CD14-positive monocyte (primary cell): ENCODE results near the gene EPO. TPM values are rescaled to one million over a fixed set of nuclear protein-coding genes. Genes with fewer than 3 reads are reported as not detected.

ENCODE experiments used
- DNase-seq, 3 donors: peaks; one replicate each; pipeline ENCODE4 v3.0.0-alpha.2; 2011 to 2022
- H2AFZ ChIP-seq: 2 replicates; pipeline ENCODE4 v1.6.0; 2012; ENCODE audit warnings: mild to moderate bottlenecking, low read depth, low read length, inconsistent platforms; ENCODE audit not compliant: insufficient read depth, poor library complexity, severe bottlenecking
- H3K27ac ChIP-seq, 2 donors: 1 replicate in 1 of 2; 2 replicates in 1 of 2; pipeline ENCODE4 v1.5.1; 2012 to 2013; ENCODE audit warnings: low read length in 2 of 2, control low read depth in 1 of 2, inconsistent platforms in 1 of 2, low read depth in 1 of 2, mild to moderate bottlenecking in 1 of 2
- H3K27me3 ChIP-seq, 2 donors: one replicate each; pipeline versions ENCODE4 v1.6.0 to v1.6.1; 2011 to 2013; ENCODE audit warnings: low read length in 2 of 2; ENCODE audit not compliant: control insufficient read depth in 2 of 2, insufficient read depth in 2 of 2
- H3K36me3 ChIP-seq, 2 donors: replicated peaks in 1 of 2; 1 replicate in 1 of 2; 2 replicates in 1 of 2; pipeline versions ENCODE4 v1.5.1 to v1.6.1; 2012 to 2013; ENCODE audit warnings: low read length in 2 of 2, control low read depth in 1 of 2, inconsistent platforms in 1 of 2, mild to moderate bottlenecking in 1 of 2; ENCODE audit not compliant: insufficient read depth in 2 of 2, control insufficient read depth in 1 of 2
- H3K4me1 ChIP-seq, 2 donors: 1 replicate in 1 of 2; 2 replicates in 1 of 2; pipeline versions ENCODE4 v1.5.1 to v1.6.1; 2012 to 2013; ENCODE audit warnings: low read length in 2 of 2, control low read depth in 1 of 2, inconsistent platforms in 1 of 2, mild to moderate bottlenecking in 1 of 2, moderate library complexity in 1 of 2; ENCODE audit not compliant: insufficient read depth in 2 of 2, control insufficient read depth in 1 of 2
- H3K4me2 ChIP-seq: replicated peaks from 2 replicates; pipeline ENCODE3; 2012; ENCODE audit warnings: low read length, moderate library complexity, mild to moderate bottlenecking; ENCODE audit not compliant: poor library complexity, severe bottlenecking; ENCODE audit errors: extremely low read depth
- H3K4me3 ChIP-seq, 3 experiments: fragments of 200-600 bp in 1 of 3; sonication (generic) in 1 of 3; replicated peaks in 1 of 3; 1 replicate in 2 of 3; 2 replicates in 1 of 3; pipeline ENCODE4 v1.5.1; 2011 to 2013; ENCODE audit warnings: low read length in 3 of 3, mild to moderate bottlenecking in 3 of 3, control low read depth in 2 of 3, low read depth in 2 of 3, inconsistent platforms in 1 of 3, moderate library complexity in 1 of 3
- H3K79me2 ChIP-seq: 2 replicates; pipeline ENCODE4 v1.6.0; 2012; ENCODE audit warnings: mild to moderate bottlenecking, control low read depth, inconsistent platforms, low read length, moderate library complexity; ENCODE audit not compliant: insufficient read depth
- H3K9ac ChIP-seq: 2 replicates; pipeline ENCODE4 v1.6.0; 2017; ENCODE audit warnings: low read length, mild to moderate bottlenecking; ENCODE audit not compliant: insufficient read depth, poor library complexity, severe bottlenecking
- H3K9me3 ChIP-seq, 2 donors: replicated peaks in 1 of 2; 1 replicate in 1 of 2; 2 replicates in 1 of 2; pipeline versions ENCODE4 v1.5.1 to v1.6.1; 2012 to 2013; ENCODE audit warnings: low read length in 2 of 2, control low read depth in 1 of 2; ENCODE audit not compliant: control insufficient read depth in 1 of 2, insufficient read depth in 1 of 2
- H4K20me1 ChIP-seq: 2 replicates; pipeline ENCODE4 v1.6.0; 2012; ENCODE audit warnings: mild to moderate bottlenecking, low read length, control low read depth, moderate library complexity; ENCODE audit not compliant: insufficient read depth
- H3K27ac Mint-ChIP-seq, 7 donors: one replicate each; pipeline ENCODE4 v1.8.0; 2020; ENCODE audit warnings: mild to moderate bottlenecking in 7 of 7, mixed read lengths in 7 of 7, moderate library complexity in 6 of 7, inconsistent platforms in 2 of 7
- H3K27me3 Mint-ChIP-seq, 3 donors: one replicate each; pipeline ENCODE4 v1.8.0; 2021 to 2022; ENCODE audit warnings: low read depth in 3 of 3, mild to moderate bottlenecking in 3 of 3, mixed read lengths in 3 of 3, moderate library complexity in 3 of 3, inconsistent platforms in 1 of 3
- H3K36me3 Mint-ChIP-seq, 2 donors: one replicate each; pipeline ENCODE4 v1.8.0; 2020; ENCODE audit warnings: mixed read lengths in 2 of 2, inconsistent platforms in 1 of 2, mild to moderate bottlenecking in 1 of 2
- H3K4me1 Mint-ChIP-seq: one replicate; pipeline ENCODE4 v1.8.0; 2020; ENCODE audit warnings: mild to moderate bottlenecking, mixed read lengths
- H3K4me3 Mint-ChIP-seq, 2 donors: one replicate each; pipeline ENCODE4 v1.8.0; 2020; ENCODE audit warnings: mild to moderate bottlenecking in 2 of 2, mixed read lengths in 2 of 2, moderate library complexity in 1 of 2
- H3K9me3 Mint-ChIP-seq, 7 donors: one replicate each; pipeline ENCODE4 v1.8.0; 2020 to 2022; ENCODE audit warnings: mixed read lengths in 7 of 7, mild to moderate bottlenecking in 6 of 7, moderate library complexity in 6 of 7, inconsistent platforms in 2 of 7
- WGBS: methylation state at CpG from one replicate; pipeline ENCODE4 v1.1.5; 2013; ENCODE audit warnings: missing lambda C conversion rate; ENCODE audit not compliant: insufficient coverage; 5-methylcytosine and 5-hydroxymethylcytosine counted together
- intact Hi-C, 2 donors: fragments of 100-400 bp; cut with micrococcal nuclease; formaldehyde crosslinking; loops; one replicate each; pipeline versions ENCODE4 v1.15.0 to v1.15.1; 2023
- polyA plus RNA-seq, 3 donors: library from polyadenylated mRNA; depleted of rRNA in 1 of 3; unstranded in 2 of 3; stranded (reverse) in 1 of 3; fragments of 300-500 nt in 2 of 3; fragments of >200 nt in 1 of 3; fragmentation: Illumina TruSeq in 2 of 3; gene quantifications; 1 replicate in 2 of 3; 2 replicates in 1 of 3; pipeline ENCODE4 v1.2.3, GENCODE V29; 2012 to 2021
- TF ChIP-seq, protein P1 (sequence below): fragments of 200-600 bp; IDR thresholded peaks from one replicate; pipeline ENCODE4 v1.8.0; 2022; ENCODE audit warnings: antibody characterized with exemption, mild to moderate bottlenecking

The EPO gene
- polyA plus RNA-seq, 3 donors, result not detected

DNA sequence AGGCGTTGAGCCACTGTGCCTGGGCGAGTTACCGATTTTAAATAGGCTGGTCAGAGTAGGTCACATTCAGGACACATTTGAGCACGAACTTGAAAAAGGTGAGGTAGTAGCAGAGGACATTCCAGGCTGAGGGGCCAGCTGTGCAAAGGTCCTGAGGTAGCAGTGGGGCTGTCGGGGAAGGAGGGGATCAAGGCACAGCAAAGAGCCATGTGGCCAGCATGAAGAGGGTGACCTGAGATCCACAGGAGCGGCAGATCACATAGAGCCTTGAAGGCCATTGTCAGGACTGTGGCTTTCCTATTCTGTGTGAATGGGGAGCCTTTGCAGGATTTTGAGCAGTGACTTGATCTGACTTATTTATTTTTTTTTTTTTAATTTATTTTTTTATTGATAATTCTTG, 19.7 kb downstream of the EPO start:
- intact Hi-C loops, result no loop called here
- no peak overlapping the region for H3K27ac ChIP-seq
- DNase-seq, result no peak
- 99% methylated on average over 6 of the region's 6 CpGs for WGBS
- Mint-ChIP-seq H3K4me3 (no peak overlapping the region), H3K27me3 (peaks cover 5 to 14% (median 10%) of the 10 kb centered on the region in 3 donors), H3K9me3 (peaks cover 0 to 8% (median 2%) of the 10 kb centered on the region in 7 donors), H3K4me1 (peaks cover 4% of the 10 kb centered on the region), H3K36me3 (no peaks in the 10 kb centered on the region), H3K27ac (no peak overlapping the region)
- no peaks in the 10 kb centered on the region for H3K36me3 ChIP-seq
- no peak overlapping the region for H2AFZ ChIP-seq
- no peaks in the 10 kb centered on the region for H4K20me1 ChIP-seq
- no peak overlapping the region for H3K4me3 ChIP-seq
- H3K9me3 ChIP-seq, result no peaks in the 10 kb centered on the region
- peaks cover 0 to 2% of the 10 kb centered on the region in 2 donors for H3K4me1 ChIP-seq
- no peaks in the 10 kb centered on the region for H3K79me2 ChIP-seq
- H3K4me2 ChIP-seq, result no peak overlapping the region
- H3K9ac ChIP-seq, result no peak overlapping the region
- no peaks in the 10 kb centered on the region for H3K27me3 ChIP-seq
- TF ChIP-seq, protein P1, sequence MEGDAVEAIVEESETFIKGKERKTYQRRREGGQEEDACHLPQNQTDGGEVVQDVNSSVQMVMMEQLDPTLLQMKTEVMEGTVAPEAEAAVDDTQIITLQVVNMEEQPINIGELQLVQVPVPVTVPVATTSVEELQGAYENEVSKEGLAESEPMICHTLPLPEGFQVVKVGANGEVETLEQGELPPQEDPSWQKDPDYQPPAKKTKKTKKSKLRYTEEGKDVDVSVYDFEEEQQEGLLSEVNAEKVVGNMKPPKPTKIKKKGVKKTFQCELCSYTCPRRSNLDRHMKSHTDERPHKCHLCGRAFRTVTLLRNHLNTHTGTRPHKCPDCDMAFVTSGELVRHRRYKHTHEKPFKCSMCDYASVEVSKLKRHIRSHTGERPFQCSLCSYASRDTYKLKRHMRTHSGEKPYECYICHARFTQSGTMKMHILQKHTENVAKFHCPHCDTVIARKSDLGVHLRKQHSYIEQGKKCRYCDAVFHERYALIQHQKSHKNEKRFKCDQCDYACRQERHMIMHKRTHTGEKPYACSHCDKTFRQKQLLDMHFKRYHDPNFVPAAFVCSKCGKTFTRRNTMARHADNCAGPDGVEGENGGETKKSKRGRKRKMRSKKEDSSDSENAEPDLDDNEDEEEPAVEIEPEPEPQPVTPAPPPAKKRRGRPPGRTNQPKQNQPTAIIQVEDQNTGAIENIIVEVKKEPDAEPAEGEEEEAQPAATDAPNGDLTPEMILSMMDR, result no peak

DNA sequence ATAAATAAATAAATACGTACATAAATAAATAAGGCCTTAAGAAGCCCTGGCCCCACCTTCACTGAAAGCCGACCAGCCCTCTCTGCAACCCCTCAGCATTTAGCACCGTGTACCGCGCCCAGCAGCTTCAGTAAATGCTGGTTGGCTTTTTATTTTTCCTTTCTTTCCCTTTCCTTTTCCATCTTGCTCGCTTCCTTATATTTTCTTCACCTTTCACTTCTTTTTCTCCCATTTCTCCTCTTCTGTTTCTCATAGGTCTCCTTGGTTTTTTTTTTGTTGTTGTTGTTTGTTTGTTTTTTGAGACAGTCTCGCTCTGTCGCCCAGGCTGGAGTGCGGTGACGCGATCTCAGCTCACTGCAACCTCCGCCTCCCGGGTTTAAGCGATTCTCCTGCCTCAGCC, 24.3 kb downstream of the EPO start:
- peaks cover 11 to 18% (median 14%) of the 10 kb centered on the region in 3 donors for H3K27me3 Mint-ChIP-seq
- Histone ChIP-seq H3K4me3 (peak overlapping the region in 1 of 3 experiments; percentile 72), H3K79me2 (no peaks in the 10 kb centered on the region), H3K9ac (no peak overlapping the region), H2AFZ (peak overlapping the region; percentile 77), H3K9me3 (no peaks in the 10 kb centered on the region), H3K27ac (no peak overlapping the region), H3K36me3 (no peaks in the 10 kb centered on the region), H3K4me1 (peaks cover 0 to 6% of the 10 kb centered on the region in 2 donors), H4K20me1 (no peaks in the 10 kb centered on the region), H3K27me3 (peaks cover 0 to 5% of the 10 kb centered on the region in 2 donors), H3K4me2 (peak overlapping the region; percentile 78)
- peaks cover 9% of the 10 kb centered on the region for H3K4me1 Mint-ChIP-seq
- H3K36me3 Mint-ChIP-seq, result no peaks in the 10 kb centered on the region
- no peak for DNase-seq
- 98% methylated on average over 11 of the region's 14 CpGs for WGBS
- peak overlapping the region; percentile 86 to 95 for H3K4me3 Mint-ChIP-seq
- TF ChIP-seq, protein P1, result no peak
- intact Hi-C loops, result loop anchor here in 1 of 2 donors (2.0 kb wide), 1 partner anchor 16 kb away; no protein-coding TSS in a partner anchor
- H3K27ac Mint-ChIP-seq, result peak overlapping the region in 1 of 7 donors; percentile 8
- H3K9me3 Mint-ChIP-seq, result peaks cover 0 to 9% (median 2%) of the 10 kb centered on the region in 7 donors
